Activated naive CD4-positive, alpha-beta T cell treated with anti-CD3 and anti-CD28 coated beads, Interleukin-2, amount 50 U/mL, for 72 hours (primary cell): ENCODE measurements around the gene RTTN. TPM values are rescaled to one million over a fixed set of nuclear protein-coding genes. Genes with fewer than 3 reads are reported as not detected.

ENCODE experiments used
- ATAC-seq, 2 donors: fragments of 150-1000 bp; cut with Tn5 transposase; 2 replicates each; pipeline ENCODE4 v1.10.0; 2021; ENCODE audit warnings: mild to moderate bottlenecking in 2 of 2, moderate library complexity in 2 of 2
- DNase-seq, 2 donors: peaks; one replicate each; pipeline ENCODE4 v3.0.0; 2021 to 2022; ENCODE audit warnings: low spot score in 2 of 2
- H3K27ac Mint-ChIP-seq, 2 donors: one replicate each; pipeline ENCODE4 v1.8.0; 2022; ENCODE audit warnings: mild to moderate bottlenecking in 2 of 2, mixed read lengths in 2 of 2
- H3K36me3 Mint-ChIP-seq, 2 donors: one replicate each; pipeline ENCODE4 v1.8.0; 2022; ENCODE audit warnings: mixed read lengths in 2 of 2
- H3K9me3 Mint-ChIP-seq, 2 donors: one replicate each; pipeline ENCODE4 v1.8.0; 2022; ENCODE audit warnings: mixed read lengths in 2 of 2
- total RNA-seq, 2 donors: library from RNA; stranded (reverse); gene quantifications; one replicate each; pipeline ENCODE4 v1.2.3, GENCODE V29; 2022

RTTN gene
- total RNA-seq, 2 donors from 2014 or later, result 35.2 to 48.6 TPM

- no peaks in the 10 kb centered on the region for H3K9me3 Mint-ChIP-seq
- DNase-seq (no peak), ATAC-seq (no peak)
- no peaks in the 10 kb centered on the region for H3K36me3 Mint-ChIP-seq
- H3K27ac Mint-ChIP-seq, result no peak overlapping the region
Observed at GRCh38 chr18:70220628-70221027, 15.1 kb upstream of the RTTN start.

- H3K27ac Mint-ChIP-seq, result no peak overlapping the region
- DNase-seq, result no peak
Observed at GRCh38 chr18:70219688-70220087, 14.2 kb upstream of the RTTN start.

GRCh38 chr18:70216788-70217187 lies 11.3 kb upstream of the RTTN start:
- Mint-ChIP-seq H3K36me3 (no peaks in the 10 kb centered on the region), H3K27ac (no peak overlapping the region), H3K9me3 (no peaks in the 10 kb centered on the region)
- ATAC-seq, result no peak
- no peak for DNase-seq

More at GRCh38 chr18:70219688-70220087, 14.2 kb upstream of the RTTN start:
- H3K36me3 Mint-ChIP-seq, result no peaks in the 10 kb centered on the region
- no peak for ATAC-seq
- H3K9me3 Mint-ChIP-seq, result no peaks in the 10 kb centered on the region

GRCh38 chr18:70207181-70207580 lies 1.7 kb upstream of the RTTN start:
- DNase-seq, result no peak
- no peak for ATAC-seq
- Mint-ChIP-seq H3K36me3 (peaks cover 0 to 18% of the 10 kb centered on the region in 2 donors), H3K9me3 (no peaks in the 10 kb centered on the region), H3K27ac (peak overlapping the region in 1 of 2 donors; percentile 98)

- H3K9me3 Mint-ChIP-seq, result no peaks in the 10 kb centered on the region
- DNase-seq, result no peak
- peaks cover 6 to 16% of the 10 kb centered on the region in 2 donors for H3K36me3 Mint-ChIP-seq
- no peak overlapping the region for H3K27ac Mint-ChIP-seq
- no peak for ATAC-seq
Observed at GRCh38 chr18:70200286-70200685, 5.2 kb downstream of the RTTN start.

GRCh38 chr18:70197844-70198243 lies 7.6 kb downstream of the RTTN start:
- H3K9me3 Mint-ChIP-seq, result no peaks in the 10 kb centered on the region
- DNase-seq (no peak), ATAC-seq (peak in 1 of 2 donors; percentile 34)
- peak overlapping the region in 1 of 2 donors; percentile 3 for H3K27ac Mint-ChIP-seq
- H3K36me3 Mint-ChIP-seq, result peaks cover 6% of the 10 kb centered on the region in 2 donors

GRCh38 chr18:70197026-70197425 lies 8.5 kb downstream of the RTTN start:
- no peak overlapping the region for H3K27ac Mint-ChIP-seq
- DNase-seq (no peak), ATAC-seq (no peak)
- H3K36me3 Mint-ChIP-seq, result peaks cover 1 to 6% of the 10 kb centered on the region in 2 donors
- H3K9me3 Mint-ChIP-seq, result no peaks in the 10 kb centered on the region

GRCh38 chr18:70195852-70196434 lies 9.5 kb downstream of the RTTN start:
- no peak overlapping the region for H3K27ac Mint-ChIP-seq
- DNase-seq (no peak), ATAC-seq (no peak)
- peaks cover 0 to 6% of the 10 kb centered on the region in 2 donors for H3K36me3 Mint-ChIP-seq
- H3K9me3 Mint-ChIP-seq, result no peaks in the 10 kb centered on the region

GRCh38 chr18:70195014-70195614 lies 10.4 kb downstream of the RTTN start:
- Mint-ChIP-seq H3K9me3 (no peaks in the 10 kb centered on the region), H3K27ac (peak overlapping the region; percentile 2 to 47), H3K36me3 (peaks cover 0 to 6% of the 10 kb centered on the region in 2 donors)
- no peak for DNase-seq
- ATAC-seq, result peak in 1 of 2 donors; percentile 26

GRCh38 chr18:70194227-70194890 lies 11.1 kb downstream of the RTTN start:
- Mint-ChIP-seq H3K9me3 (no peaks in the 10 kb centered on the region), H3K27ac (peak overlapping the region in 1 of 2 donors; percentile 29), H3K36me3 (peaks cover 4 to 6% of the 10 kb centered on the region in 2 donors)
- DNase-seq (no peak), ATAC-seq (peak; percentile 67 to 84)

GRCh38 chr18:70190529-70190928 lies 15.0 kb downstream of the RTTN start:
- Mint-ChIP-seq H3K36me3 (peaks cover 11 to 17% of the 10 kb centered on the region in 2 donors), H3K27ac (no peak overlapping the region), H3K9me3 (no peaks in the 10 kb centered on the region)
- DNase-seq (no peak), ATAC-seq (no peak)

- DNase-seq (no peak), ATAC-seq (no peak)
- H3K27ac Mint-ChIP-seq, result no peak overlapping the region
- peaks cover 22 to 25% of the 10 kb centered on the region in 2 donors for H3K36me3 Mint-ChIP-seq
- H3K9me3 Mint-ChIP-seq, result no peaks in the 10 kb centered on the region
Observed at GRCh38 chr18:70188113-70188512, 17.4 kb downstream of the RTTN start.

GRCh38 chr18:70183441-70183840 lies 22.0 kb downstream of the RTTN start:
- peaks cover 15 to 27% of the 10 kb centered on the region in 2 donors for H3K36me3 Mint-ChIP-seq
- DNase-seq (no peak), ATAC-seq (no peak)
- no peak overlapping the region for H3K27ac Mint-ChIP-seq
- no peaks in the 10 kb centered on the region for H3K9me3 Mint-ChIP-seq

GRCh38 chr18:70182548-70182947 lies 22.9 kb downstream of the RTTN start:
- no peak for ATAC-seq
- Mint-ChIP-seq H3K36me3 (peaks cover 14 to 27% of the 10 kb centered on the region in 2 donors), H3K9me3 (no peaks in the 10 kb centered on the region), H3K27ac (no peak overlapping the region)
- DNase-seq, result no peak

- peaks cover 14 to 26% of the 10 kb centered on the region in 2 donors for H3K36me3 Mint-ChIP-seq
- H3K27ac Mint-ChIP-seq, result no peak overlapping the region
- no peaks in the 10 kb centered on the region for H3K9me3 Mint-ChIP-seq
- DNase-seq (no peak), ATAC-seq (no peak)
Observed at GRCh38 chr18:70181725-70182124, 23.8 kb downstream of the RTTN start.

- H3K36me3 Mint-ChIP-seq, result peaks cover 10 to 19% of the 10 kb centered on the region in 2 donors
- no peak for DNase-seq
- no peak overlapping the region for H3K27ac Mint-ChIP-seq
- no peaks in the 10 kb centered on the region for H3K9me3 Mint-ChIP-seq
- ATAC-seq, result no peak
Observed at GRCh38 chr18:70181015-70181414, 24.5 kb downstream of the RTTN start.

GRCh38 chr18:70176537-70176936 lies 28.9 kb downstream of the RTTN start:
- H3K36me3 Mint-ChIP-seq, result no peaks in the 10 kb centered on the region
- H3K27ac Mint-ChIP-seq, result no peak overlapping the region
- H3K9me3 Mint-ChIP-seq, result no peaks in the 10 kb centered on the region
- no peak for DNase-seq
- no peak for ATAC-seq

- Mint-ChIP-seq H3K36me3 (no peaks in the 10 kb centered on the region), H3K27ac (no peak overlapping the region), H3K9me3 (no peaks in the 10 kb centered on the region)
- no peak for DNase-seq
- ATAC-seq, result no peak
Observed at GRCh38 chr18:70175216-70175615, 30.3 kb downstream of the RTTN start.
